ENCODE data around the gene PIK3R2.
A peak's percentile ranks its signal among the peaks of the same experiment; 100 is the strongest.

The PIK3R2 gene

GRCh38 chr19:18197941-18198340 lies 45.0 kb downstream of the PIK3R2 start:
- Histone ChIP-seq H3K9ac (ENCODE audit: low read length) (no peak overlapping the region), H3K36me3 (ENCODE audit: low read length) (no peaks in the 10 kb centered on the region), H3K27me3 (ENCODE audit: low read length) (no peaks in the 10 kb centered on the region), H3K4me2 (ENCODE audit: low read depth, low read length, poor library complexity, severe bottlenecking) (no peak overlapping the region), H3K9me3 (ENCODE audit: insufficient read depth, low read length) (no peaks in the 10 kb centered on the region), H3K9me2 (replicated peaks; ENCODE audit: insufficient read depth, low read length) (no peaks in the 10 kb centered on the region), H4K20me1 (ENCODE audit: low read depth, low read length) (no peaks in the 10 kb centered on the region; the same call in 1 of the 2 replicates), H2AFZ (ENCODE audit: low read depth, low read length, severe bottlenecking) (no peak overlapping the region), H3K79me2 (ENCODE audit: insufficient read depth, low read length) (peaks cover 22% of the 10 kb centered on the region), H3F3A (ENCODE audit: insufficient read depth) (peaks cover 11% of the 10 kb centered on the region; the same call in 1 of the 2 replicates), H3K4me3 (ENCODE audit: insufficient read depth, low read length, poor library complexity, severe bottlenecking) (no peak overlapping the region), H3K27ac (ENCODE audit: low read depth, low read length) (no peak overlapping the region)
- TF ChIP-seq CTCF (IDR thresholded peaks at IDR 0.05; ENCODE audit: insufficient read depth, low read length, poor library complexity, severe bottlenecking) = no peak
- TF ChIP-seq EZH2phosphoT487 (conservative IDR thresholded peaks at IDR 0.05; ENCODE audit: low read length) = no peak

- H3K4me3 ChIP-seq (ENCODE audit: insufficient read depth, low read length, poor library complexity, severe bottlenecking) = no peak overlapping the region
- H3K27ac ChIP-seq (ENCODE audit: low read depth, low read length) = no peak overlapping the region
- H3K36me3 ChIP-seq (ENCODE audit: low read length) = no peaks in the 10 kb centered on the region
- no peak for TF ChIP-seq CTCF (IDR thresholded peaks at IDR 0.05; ENCODE audit: insufficient read depth, low read length, poor library complexity, severe bottlenecking)
- no peak for TF ChIP-seq EZH2phosphoT487 (conservative IDR thresholded peaks at IDR 0.05; ENCODE audit: low read length)
- H3K79me2 ChIP-seq (ENCODE audit: insufficient read depth, low read length) = peaks cover 26% of the 10 kb centered on the region
- no peak overlapping the region for H2AFZ ChIP-seq (ENCODE audit: low read depth, low read length, severe bottlenecking)
- no peaks in the 10 kb centered on the region for H3K9me2 ChIP-seq (replicated peaks; ENCODE audit: insufficient read depth, low read length)
- no peak overlapping the region for H3K9ac ChIP-seq (ENCODE audit: low read length)
- peaks cover 11% of the 10 kb centered on the region; the same call in 1 of the 2 replicates for H3F3A ChIP-seq (ENCODE audit: insufficient read depth)
- no peaks in the 10 kb centered on the region; the same call in 1 of the 2 replicates for H4K20me1 ChIP-seq (ENCODE audit: low read depth, low read length)
- no peaks in the 10 kb centered on the region for H3K9me3 ChIP-seq (ENCODE audit: insufficient read depth, low read length)
- no peaks in the 10 kb centered on the region for H3K27me3 ChIP-seq (ENCODE audit: low read length)
- no peak overlapping the region for H3K4me2 ChIP-seq (ENCODE audit: low read depth, low read length, poor library complexity, severe bottlenecking)
These were observed 45.4 kb downstream of the PIK3R2 start for GRCh38 chr19:18198374-18198773.

- no peak overlapping the region for H2AFZ ChIP-seq (ENCODE audit: low read depth, low read length, severe bottlenecking)
- no peaks in the 10 kb centered on the region for H4K20me1 ChIP-seq (ENCODE audit: low read depth, low read length)
- no peaks in the 10 kb centered on the region for H3K36me3 ChIP-seq (ENCODE audit: low read length)
- H3K9me3 ChIP-seq (ENCODE audit: insufficient read depth, low read length) = no peaks in the 10 kb centered on the region
- no peak overlapping the region for H3K9ac ChIP-seq (ENCODE audit: low read length)
- H3K4me3 ChIP-seq (ENCODE audit: insufficient read depth, low read length, poor library complexity, severe bottlenecking) = no peak overlapping the region
- no peak overlapping the region for H3K27ac ChIP-seq (ENCODE audit: low read depth, low read length)
- peak overlapping the region; percentile 61 for H3K4me2 ChIP-seq (ENCODE audit: low read depth, low read length, poor library complexity, severe bottlenecking)
- no peaks in the 10 kb centered on the region for H3K27me3 ChIP-seq (ENCODE audit: low read length)
- peaks cover 5% of the 10 kb centered on the region; the same call in 1 of the 2 replicates for H3F3A ChIP-seq (ENCODE audit: insufficient read depth)
- H3K9me2 ChIP-seq (replicated peaks; ENCODE audit: insufficient read depth, low read length) = no peaks in the 10 kb centered on the region
- TF ChIP-seq CTCF (IDR thresholded peaks at IDR 0.05; ENCODE audit: insufficient read depth, low read length, poor library complexity, severe bottlenecking) (no peak), EZH2phosphoT487 (conservative IDR thresholded peaks at IDR 0.05; ENCODE audit: low read length) (no peak)
- H3K79me2 ChIP-seq (ENCODE audit: insufficient read depth, low read length) = peaks cover 19% of the 10 kb centered on the region
These were observed 49.4 kb downstream of the PIK3R2 start for GRCh38 chr19:18202397-18202777.

Measured in SU-DHL-6 (cell line).